Measurements from ENCODE around the gene DNASE1L3.

DNASE1L3 gene

GRCh38 chr3:58158442-58159153 is 52.2 kb downstream of the DNASE1L3 start:
- DNase-seq (ENCODE audit: low spot score): no peak

- no peak for DNase-seq (ENCODE audit: low spot score)
Observed at GRCh38 chr3:58157700-58158099, 53.1 kb downstream of the DNASE1L3 start.

- DNase-seq (ENCODE audit: low spot score): no peak
Observed at GRCh38 chr3:58155838-58156237, 54.9 kb downstream of the DNASE1L3 start.

GRCh38 chr3:58154626-58155449 is 55.9 kb downstream of the DNASE1L3 start:
- DNase-seq (ENCODE audit: low spot score): peak; percentile 28

GRCh38 chr3:58153371-58153770 is 57.4 kb downstream of the DNASE1L3 start:
- DNase-seq (ENCODE audit: low spot score): no peak

GRCh38 chr3:58152225-58153015 is 58.4 kb downstream of the DNASE1L3 start:
- no peak for DNase-seq (ENCODE audit: low spot score)

- peak; percentile 71 for DNase-seq (ENCODE audit: low spot score)
Observed at GRCh38 chr3:58151637-58152036, 59.1 kb downstream of the DNASE1L3 start.

GRCh38 chr3:58150810-58151199 is 60.0 kb downstream of the DNASE1L3 start:
- no peak for DNase-seq (ENCODE audit: low spot score)

GRCh38 chr3:58150130-58150809 is 60.5 kb downstream of the DNASE1L3 start:
- no peak for DNase-seq (ENCODE audit: low spot score)

GRCh38 chr3:58148049-58148448 is 62.7 kb downstream of the DNASE1L3 start:
- DNase-seq (ENCODE audit: low spot score): no peak

GRCh38 chr3:58144478-58145325 is 66.1 kb downstream of the DNASE1L3 start:
- no peak for DNase-seq (ENCODE audit: low spot score)

- DNase-seq (ENCODE audit: low spot score): no peak
Observed at GRCh38 chr3:58143417-58144055, 67.2 kb downstream of the DNASE1L3 start.

Measured in globus pallidus (tissue), 1 donor.